ENCODE data around the gene PIGL.

Gene PIGL

DNA sequence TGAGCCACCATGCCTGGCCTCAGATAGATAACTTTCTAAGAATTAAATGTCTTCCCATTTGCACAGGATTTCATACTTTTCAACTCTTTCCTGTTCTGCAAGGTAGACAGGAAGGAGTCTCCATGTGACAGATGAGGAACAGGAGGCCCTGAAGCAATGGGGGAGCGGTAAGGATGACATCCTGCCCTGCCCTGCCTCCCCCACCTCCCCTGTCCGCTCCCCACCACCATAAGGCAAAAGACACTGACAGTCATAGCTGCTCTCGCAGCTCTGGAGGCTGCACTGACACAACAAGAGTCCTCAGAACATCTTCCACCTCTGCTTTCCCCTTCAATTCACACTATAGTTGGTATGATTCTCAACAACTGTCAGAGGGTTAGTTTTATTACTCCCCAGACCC lies 126.6 kb downstream of the PIGL start:
- no peaks in the 10 kb centered on the region for H3K36me3 ChIP-seq (replicated peaks; ENCODE audit: insufficient read depth, low read length)
- TF ChIP-seq EZH2phosphoT487 (IDR thresholded peaks at IDR 0.05; ENCODE audit: low read length) = no peak
- TF ChIP-seq, protein P1, sequence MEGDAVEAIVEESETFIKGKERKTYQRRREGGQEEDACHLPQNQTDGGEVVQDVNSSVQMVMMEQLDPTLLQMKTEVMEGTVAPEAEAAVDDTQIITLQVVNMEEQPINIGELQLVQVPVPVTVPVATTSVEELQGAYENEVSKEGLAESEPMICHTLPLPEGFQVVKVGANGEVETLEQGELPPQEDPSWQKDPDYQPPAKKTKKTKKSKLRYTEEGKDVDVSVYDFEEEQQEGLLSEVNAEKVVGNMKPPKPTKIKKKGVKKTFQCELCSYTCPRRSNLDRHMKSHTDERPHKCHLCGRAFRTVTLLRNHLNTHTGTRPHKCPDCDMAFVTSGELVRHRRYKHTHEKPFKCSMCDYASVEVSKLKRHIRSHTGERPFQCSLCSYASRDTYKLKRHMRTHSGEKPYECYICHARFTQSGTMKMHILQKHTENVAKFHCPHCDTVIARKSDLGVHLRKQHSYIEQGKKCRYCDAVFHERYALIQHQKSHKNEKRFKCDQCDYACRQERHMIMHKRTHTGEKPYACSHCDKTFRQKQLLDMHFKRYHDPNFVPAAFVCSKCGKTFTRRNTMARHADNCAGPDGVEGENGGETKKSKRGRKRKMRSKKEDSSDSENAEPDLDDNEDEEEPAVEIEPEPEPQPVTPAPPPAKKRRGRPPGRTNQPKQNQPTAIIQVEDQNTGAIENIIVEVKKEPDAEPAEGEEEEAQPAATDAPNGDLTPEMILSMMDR (IDR thresholded peaks at IDR 0.05; ENCODE audit: low read length) = no peak
- no peak for TF ChIP-seq EZH2 (optimal IDR thresholded peaks at IDR 0.05; ENCODE audit: low read depth, low read length)

DNA sequence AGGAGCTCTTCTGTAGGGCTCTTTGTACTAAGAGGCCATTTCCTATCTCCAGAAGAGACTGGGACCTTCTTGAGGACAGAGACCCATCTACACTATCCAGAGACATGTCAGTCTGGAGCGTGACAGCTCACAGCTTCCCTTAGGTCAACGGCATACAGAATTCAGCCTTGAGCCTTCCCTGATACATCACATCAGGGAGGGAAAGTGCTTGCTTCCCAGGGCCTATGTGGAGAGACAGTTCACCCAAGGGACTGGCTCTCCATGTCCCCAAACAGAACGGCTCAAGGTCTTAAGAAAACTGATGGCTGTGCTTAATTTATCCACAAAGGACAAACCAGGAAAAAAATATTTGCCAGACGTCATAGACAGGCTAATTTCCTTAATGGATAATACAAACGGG lies 128.6 kb downstream of the PIGL start:
- DNase-seq = no peak
- H3K4me2 ChIP-seq (ENCODE audit: low read depth, low read length) = no peak overlapping the region
- no peaks in the 10 kb centered on the region; the same call in 1 of the 2 replicates for H3K4me1 ChIP-seq (ENCODE audit: low read length)
- H3K9me2 ChIP-seq (replicated peaks; ENCODE audit: insufficient read depth, low read length) = no peaks in the 10 kb centered on the region
- no peaks in the 10 kb centered on the region for H3K79me2 ChIP-seq (ENCODE audit: low read length)
- no peaks in the 10 kb centered on the region for H3F3A ChIP-seq (ENCODE audit: insufficient read depth, low read length)
- no peak for TF ChIP-seq EZH2phosphoT487 (IDR thresholded peaks at IDR 0.05; ENCODE audit: low read length)
- H3K9ac ChIP-seq (ENCODE audit: low read length) = no peak overlapping the region
- no peak overlapping the region for H2AFZ ChIP-seq (ENCODE audit: low read length)
- no peaks in the 10 kb centered on the region for H3K36me3 ChIP-seq (replicated peaks; ENCODE audit: insufficient read depth, low read length)
- no peak overlapping the region for H3K27ac ChIP-seq (ENCODE audit: low read length)
- no peaks in the 10 kb centered on the region for H3K9me3 ChIP-seq (replicated peaks; ENCODE audit: insufficient read depth, low read length)
- H3K27me3 ChIP-seq (replicated peaks; ENCODE audit: insufficient read depth, low read length) = no peaks in the 10 kb centered on the region
- H4K20me1 ChIP-seq (ENCODE audit: insufficient read depth, low read length) = no peaks in the 10 kb centered on the region
- no peak overlapping the region for H3K4me3 ChIP-seq (ENCODE audit: low read length)

More for the DNA sequence above, 126.6 kb downstream of the PIGL start:
- Histone ChIP-seq H2AFZ (ENCODE audit: low read length) (no peak overlapping the region), H3K4me3 (ENCODE audit: low read length) (no peak overlapping the region), H3K79me2 (ENCODE audit: low read length) (no peaks in the 10 kb centered on the region), H3K27me3 (replicated peaks; ENCODE audit: insufficient read depth, low read length) (no peaks in the 10 kb centered on the region), H3K9ac (ENCODE audit: low read length) (no peak overlapping the region), H3K27ac (ENCODE audit: low read length) (no peak overlapping the region), H3K9me2 (replicated peaks; ENCODE audit: insufficient read depth, low read length) (no peaks in the 10 kb centered on the region), H3K9me3 (replicated peaks; ENCODE audit: insufficient read depth, low read length) (no peaks in the 10 kb centered on the region), H3K4me1 (ENCODE audit: low read length) (no peaks in the 10 kb centered on the region), H4K20me1 (ENCODE audit: insufficient read depth, low read length) (no peaks in the 10 kb centered on the region), H3K4me2 (ENCODE audit: low read depth, low read length) (no peak overlapping the region), H3F3A (ENCODE audit: insufficient read depth, low read length) (no peaks in the 10 kb centered on the region)
- no peak for DNase-seq

DNA sequence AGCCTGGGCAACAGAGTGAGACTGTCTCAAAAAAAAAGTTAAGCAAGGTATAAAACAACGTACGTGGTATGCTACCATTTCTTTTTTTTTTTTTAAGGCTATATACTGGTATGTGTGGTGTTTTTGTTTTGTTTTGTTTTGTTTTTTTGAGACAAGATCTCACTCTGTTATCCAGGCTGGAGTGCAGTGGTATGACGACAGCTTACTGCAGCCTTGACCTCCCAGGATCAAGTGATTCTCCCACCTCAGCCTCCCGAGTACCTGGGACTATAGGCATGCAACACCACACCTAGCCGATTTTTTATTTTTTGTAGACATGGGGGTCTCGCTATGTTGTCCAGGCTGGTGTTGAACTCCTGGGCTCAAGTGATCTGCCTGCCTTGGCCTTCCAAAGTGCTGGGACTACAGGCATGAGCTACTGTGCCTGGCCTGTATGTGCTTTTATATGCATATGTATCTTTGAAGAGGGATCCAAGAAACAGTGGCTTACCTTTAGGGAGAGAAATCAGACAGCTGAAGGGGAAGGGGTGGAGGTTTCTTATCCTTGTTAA lies 129.8 kb downstream of the PIGL start:
- no peaks in the 10 kb centered on the region for H3K27me3 ChIP-seq (replicated peaks; ENCODE audit: insufficient read depth, low read length)
- TF ChIP-seq, protein P1 (IDR thresholded peaks at IDR 0.05; ENCODE audit: low read length) = no peak
- TF ChIP-seq EZH2phosphoT487 (IDR thresholded peaks at IDR 0.05; ENCODE audit: low read length) (no peak), EZH2 (optimal IDR thresholded peaks at IDR 0.05; ENCODE audit: low read depth, low read length) (no peak)
- no peak overlapping the region for H3K4me3 ChIP-seq (ENCODE audit: low read length)
- no peaks in the 10 kb centered on the region for H3K79me2 ChIP-seq (ENCODE audit: low read length)
- H3K4me1 ChIP-seq (ENCODE audit: low read length) = no peaks in the 10 kb centered on the region; the same call in 1 of the 2 replicates
- no peaks in the 10 kb centered on the region for H3K9me2 ChIP-seq (replicated peaks; ENCODE audit: insufficient read depth, low read length)
- no peaks in the 10 kb centered on the region for H3F3A ChIP-seq (ENCODE audit: insufficient read depth, low read length)
- no peak overlapping the region for H3K27ac ChIP-seq (ENCODE audit: low read length)
- no peak overlapping the region for H3K9ac ChIP-seq (ENCODE audit: low read length)
- DNase-seq = no peak
- no peak overlapping the region for H2AFZ ChIP-seq (ENCODE audit: low read length)
- H3K4me2 ChIP-seq (ENCODE audit: low read depth, low read length) = no peak overlapping the region
- no peaks in the 10 kb centered on the region for H3K36me3 ChIP-seq (replicated peaks; ENCODE audit: insufficient read depth, low read length)
- no peaks in the 10 kb centered on the region for H3K9me3 ChIP-seq (replicated peaks; ENCODE audit: insufficient read depth, low read length)
- no peaks in the 10 kb centered on the region for H4K20me1 ChIP-seq (ENCODE audit: insufficient read depth, low read length)

- H3K9ac ChIP-seq (ENCODE audit: low read length) = no peak overlapping the region
- TF ChIP-seq EZH2phosphoT487 (IDR thresholded peaks at IDR 0.05; ENCODE audit: low read length) (no peak), EZH2 (optimal IDR thresholded peaks at IDR 0.05; ENCODE audit: low read depth, low read length) (no peak)
- TF ChIP-seq, protein P1 (IDR thresholded peaks at IDR 0.05; ENCODE audit: low read length) = no peak
- no peaks in the 10 kb centered on the region for H4K20me1 ChIP-seq (ENCODE audit: insufficient read depth, low read length)
- H3K4me1 ChIP-seq (ENCODE audit: low read length) = no peaks in the 10 kb centered on the region; the same call in 1 of the 2 replicates
- no peaks in the 10 kb centered on the region for H3K36me3 ChIP-seq (replicated peaks; ENCODE audit: insufficient read depth, low read length)
- no peak overlapping the region for H3K4me3 ChIP-seq (ENCODE audit: low read length)
- H2AFZ ChIP-seq (ENCODE audit: low read length) = no peak overlapping the region
- no peaks in the 10 kb centered on the region for H3F3A ChIP-seq (ENCODE audit: insufficient read depth, low read length)
- H3K27ac ChIP-seq (ENCODE audit: low read length) = no peak overlapping the region
- H3K9me2 ChIP-seq (replicated peaks; ENCODE audit: insufficient read depth, low read length) = no peaks in the 10 kb centered on the region
- DNase-seq = no peak
- no peaks in the 10 kb centered on the region for H3K79me2 ChIP-seq (ENCODE audit: low read length)
- H3K27me3 ChIP-seq (replicated peaks; ENCODE audit: insufficient read depth, low read length) = 0 out of 2 replicates have a peak, but pooled peaks cover 4% of the 10 kb centered on the region
- no peak overlapping the region for H3K4me2 ChIP-seq (ENCODE audit: low read depth, low read length)
- H3K9me3 ChIP-seq (replicated peaks; ENCODE audit: insufficient read depth, low read length) = no peaks in the 10 kb centered on the region
These were observed 131.6 kb downstream of the PIGL start for GRCh38 chr17:16348586-16348985.

Data from MM.1S (cell line).